CD4-positive, alpha-beta T cell (primary cell): ENCODE data around the gene YWHAG. TPM values are rescaled to one million over a fixed set of nuclear protein-coding genes. Genes with fewer than 3 reads are reported as not detected.
"Not testable (repeated sequence)": the region's sequence is repeated elsewhere in the genome, so short reads cannot be mapped to it uniquely, and the experiment has no call there.

Source experiments
- ATAC-seq: fragments of 200-7000 bp; cut with Tn5 transposase; one replicate; pipeline ENCODE4 v1.10.0; 2022; ENCODE audit warnings: mild to moderate bottlenecking; ENCODE audit not compliant: poor library complexity
- CTCF ChIA-PET: fragments of 350-600 bp; sonication (Branson Sonifier 250); formaldehyde crosslinking; loops from one replicate; lab custom pipeline; 2021; ENCODE audit warnings: antibody characterized with exemption, inconsistent platforms; lab: Charles Lee
- POLR2A ChIA-PET: fragments of 350-600 bp; sonication (Branson Sonifier 250); formaldehyde crosslinking; loops from one replicate; lab custom pipeline; 2021; ENCODE audit warnings: antibody characterized with exemption, inconsistent platforms; lab: Charles Lee
- DNase-seq, 14 experiments: peaks; one replicate each; pipeline ENCODE4 v3.0.0-alpha.2; 2013 to 2020; ENCODE audit warnings: mixed read lengths in 2 of 14
- H3K27ac ChIP-seq, 2 donors: one replicate each; pipeline versions ENCODE4 v1.5.1 to v1.7.0; 2013; ENCODE audit warnings: low read length in 2 of 2, low read depth in 1 of 2, mild to moderate bottlenecking in 1 of 2
- H3K27me3 ChIP-seq, 2 experiments: 1 replicate in 1 of 2; 2 replicates in 1 of 2; pipeline versions ENCODE4 v1.6.1 to v1.7.0; 2013; ENCODE audit warnings: low read length in 2 of 2, control low read depth in 1 of 2, mild to moderate bottlenecking in 1 of 2, moderate library complexity in 1 of 2; ENCODE audit not compliant: insufficient read depth in 2 of 2, control insufficient read depth in 1 of 2
- H3K36me3 ChIP-seq: one replicate; pipeline ENCODE4 v1.6.1; 2013; ENCODE audit warnings: low read length, control low read depth; ENCODE audit not compliant: insufficient read depth
- H3K4me1 ChIP-seq: one replicate; pipeline ENCODE4 v1.6.1; 2013; ENCODE audit warnings: low read length, control low read depth; ENCODE audit not compliant: insufficient read depth
- H3K4me3 ChIP-seq: one replicate; pipeline ENCODE4 v1.5.1; 2013; ENCODE audit warnings: mild to moderate bottlenecking, low read length, moderate library complexity
- H3K9me3 ChIP-seq, 2 experiments: 1 replicate in 1 of 2; 2 replicates in 1 of 2; pipeline versions ENCODE4 v1.6.1 to v1.7.0; 2013; ENCODE audit warnings: low read length in 2 of 2, mild to moderate bottlenecking in 2 of 2, control low read depth in 1 of 2, moderate library complexity in 1 of 2; ENCODE audit not compliant: control insufficient read depth in 1 of 2, insufficient read depth in 1 of 2
- H3K27ac Mint-ChIP-seq: one replicate; pipeline ENCODE4 v1.8.0; 2020; ENCODE audit warnings: mixed read lengths
- H3K27me3 Mint-ChIP-seq: one replicate; pipeline ENCODE4 v1.8.0; 2021; ENCODE audit warnings: mixed read lengths
- H3K36me3 Mint-ChIP-seq: one replicate; pipeline ENCODE4 v1.8.0; 2021; ENCODE audit warnings: low read depth, mixed read lengths
- H3K4me1 Mint-ChIP-seq: one replicate; pipeline ENCODE4 v1.8.0; 2021; ENCODE audit warnings: low read depth, mixed read lengths
- H3K4me3 Mint-ChIP-seq: one replicate; pipeline ENCODE4 v1.8.0; 2020; ENCODE audit warnings: mild to moderate bottlenecking, mixed read lengths
- H3K9me3 Mint-ChIP-seq: one replicate; pipeline ENCODE4 v1.8.0; 2020; ENCODE audit warnings: mixed read lengths
- intact Hi-C, 2 experiments: fragments of 100-400 bp; cut with DNase I in 1 of 2; cut with micrococcal nuclease in 1 of 2; formaldehyde crosslinking; loops; one replicate each; pipeline versions ENCODE4 v1.15.1 to v1.9.0; 2023 to 2025; cut with DNase I, micrococcal nuclease
- total RNA-seq, 174 experiments: library from RNA in 2 of 174; stranded (reverse) in 2 of 174; gene quantifications; one replicate each; pipeline ENCODE4 v1.2.3 and lab custom pipeline; 2021 to 2026
- TF ChIP-seq, protein P1 (sequence below): fragments of 200-600 bp; IDR thresholded peaks from one replicate; pipeline ENCODE4 v1.8.0; 2022; ENCODE audit warnings: antibody characterized with exemption, mild to moderate bottlenecking

Gene YWHAG
- total RNA-seq, 2 experiments from 2014 or later: 23.4 to 24.3 TPM

GRCh38 chr7:76390092-76390491 lies 31.3 kb upstream of the YWHAG start:
- no peaks in the 10 kb centered on the region for H3K27me3 Mint-ChIP-seq

DNA sequence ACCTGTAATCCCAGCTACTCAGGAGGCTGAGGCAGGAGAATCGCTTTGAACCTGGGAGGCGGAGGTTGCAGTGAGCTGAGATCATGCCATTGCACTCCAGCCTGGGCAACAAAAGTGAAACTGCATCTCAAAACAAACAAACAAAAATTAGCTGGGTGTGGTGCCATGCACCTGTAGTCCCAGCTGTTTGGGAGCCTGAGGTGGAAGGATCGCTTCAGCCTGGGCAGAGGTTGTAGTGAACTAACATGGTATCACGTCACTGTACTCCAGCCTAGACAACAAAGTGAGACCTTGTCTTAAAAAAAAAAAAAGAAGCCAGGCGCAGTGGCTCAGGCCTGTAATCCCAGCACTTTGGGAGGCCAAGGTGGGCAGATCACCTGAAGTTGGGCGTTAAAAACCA lies 29.0 kb upstream of the YWHAG start:
- H3K4me3 Mint-ChIP-seq, CTCF ChIA-PET, H3K36me3 Mint-ChIP-seq, H3K4me1 ChIP-seq, H3K27me3 Mint-ChIP-seq, H3K9me3 ChIP-seq, intact Hi-C loops, DNase-seq, H3K36me3 ChIP-seq, H3K27ac ChIP-seq, H3K27me3 ChIP-seq, ATAC-seq, H3K4me3 ChIP-seq, H3K27ac Mint-ChIP-seq, H3K9me3 Mint-ChIP-seq, H3K4me1 Mint-ChIP-seq: not testable (repeated sequence)
- POLR2A ChIA-PET: interaction anchor here (0.7 kb wide), 1 partner anchor 23 kb away, joined by 3 read pairs; no protein-coding TSS in a partner anchor

More at GRCh38 chr7:76390092-76390491, 31.3 kb upstream of the YWHAG start:
- Histone ChIP-seq H3K27me3 (no peaks in the 10 kb centered on the region), H3K4me1 (peaks cover 14% of the 10 kb centered on the region), H3K36me3 (no peaks in the 10 kb centered on the region), H3K4me3 (no peak overlapping the region), H3K27ac (no peak overlapping the region), H3K9me3 (no peaks in the 10 kb centered on the region)
- POLR2A ChIA-PET: no interaction called here
- no peak overlapping the region for H3K27ac Mint-ChIP-seq
- H3K9me3 Mint-ChIP-seq: no peaks in the 10 kb centered on the region
- TF ChIP-seq, protein P1, sequence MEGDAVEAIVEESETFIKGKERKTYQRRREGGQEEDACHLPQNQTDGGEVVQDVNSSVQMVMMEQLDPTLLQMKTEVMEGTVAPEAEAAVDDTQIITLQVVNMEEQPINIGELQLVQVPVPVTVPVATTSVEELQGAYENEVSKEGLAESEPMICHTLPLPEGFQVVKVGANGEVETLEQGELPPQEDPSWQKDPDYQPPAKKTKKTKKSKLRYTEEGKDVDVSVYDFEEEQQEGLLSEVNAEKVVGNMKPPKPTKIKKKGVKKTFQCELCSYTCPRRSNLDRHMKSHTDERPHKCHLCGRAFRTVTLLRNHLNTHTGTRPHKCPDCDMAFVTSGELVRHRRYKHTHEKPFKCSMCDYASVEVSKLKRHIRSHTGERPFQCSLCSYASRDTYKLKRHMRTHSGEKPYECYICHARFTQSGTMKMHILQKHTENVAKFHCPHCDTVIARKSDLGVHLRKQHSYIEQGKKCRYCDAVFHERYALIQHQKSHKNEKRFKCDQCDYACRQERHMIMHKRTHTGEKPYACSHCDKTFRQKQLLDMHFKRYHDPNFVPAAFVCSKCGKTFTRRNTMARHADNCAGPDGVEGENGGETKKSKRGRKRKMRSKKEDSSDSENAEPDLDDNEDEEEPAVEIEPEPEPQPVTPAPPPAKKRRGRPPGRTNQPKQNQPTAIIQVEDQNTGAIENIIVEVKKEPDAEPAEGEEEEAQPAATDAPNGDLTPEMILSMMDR: no peak
- peaks cover 7% of the 10 kb centered on the region for H3K4me1 Mint-ChIP-seq
- CTCF ChIA-PET: no interaction called here
- intact Hi-C loops: loop anchor here (5.0 to 10.0 kb wide), 4 partner anchors 33 to 1145 kb away; partner anchors contain the start of genes HIP1 (in 1 of the 2), POR (in 1 of the 2), PTPN12 (in 1 of the 2) and YWHAG (in 1 of the 2)
- H3K4me3 Mint-ChIP-seq: no peak overlapping the region
- DNase-seq (no peak), ATAC-seq (no peak)
- no peaks in the 10 kb centered on the region for H3K36me3 Mint-ChIP-seq

GRCh38 chr7:76386691-76387260 lies 28.0 kb upstream of the YWHAG start:
- no peak for DNase-seq
- Mint-ChIP-seq H3K4me1 (no peaks in the 10 kb centered on the region), H3K27me3 (no peaks in the 10 kb centered on the region), H3K9me3 (no peaks in the 10 kb centered on the region), H3K4me3 (no peak overlapping the region), H3K27ac (no peak overlapping the region), H3K36me3 (no peaks in the 10 kb centered on the region)
- no peak for ATAC-seq
- intact Hi-C loops: no loop called here
- Histone ChIP-seq H3K9me3 (no peaks in the 10 kb centered on the region), H3K4me3 (no peak overlapping the region), H3K27me3 (no peaks in the 10 kb centered on the region), H3K4me1 (no peaks in the 10 kb centered on the region), H3K27ac (no peak overlapping the region), H3K36me3 (no peaks in the 10 kb centered on the region)
- POLR2A ChIA-PET: no interaction called here
- CTCF ChIA-PET: no interaction called here
- TF ChIP-seq, protein P1: no peak
